ENCODE measurements around the gene VSIG10L.

The VSIG10L gene

GRCh38 chr19:51365211-51365964 is 23.4 kb upstream of the VSIG10L start:
- DNase-seq (ENCODE audit: low spot score) = peak; percentile 48

- DNase-seq (ENCODE audit: low spot score) = no peak
These were observed 22.5 kb upstream of the VSIG10L start for GRCh38 chr19:51364200-51365106.

GRCh38 chr19:51361239-51361638 is 19.3 kb upstream of the VSIG10L start:
- no peak for DNase-seq (ENCODE audit: low spot score)

GRCh38 chr19:51359294-51359693 is 17.4 kb upstream of the VSIG10L start:
- DNase-seq (ENCODE audit: low spot score) = peak; percentile 81

GRCh38 chr19:51357952-51358351 is 16.0 kb upstream of the VSIG10L start:
- no peak for DNase-seq (ENCODE audit: low spot score)

GRCh38 chr19:51356159-51356801 is 14.3 kb upstream of the VSIG10L start:
- DNase-seq (ENCODE audit: low spot score) = no peak

GRCh38 chr19:51354742-51355148 is 12.8 kb upstream of the VSIG10L start:
- DNase-seq (ENCODE audit: low spot score) = no peak

GRCh38 chr19:51354103-51354741 is 12.3 kb upstream of the VSIG10L start:
- no peak for DNase-seq (ENCODE audit: low spot score)

GRCh38 chr19:51352783-51353360 is 10.9 kb upstream of the VSIG10L start:
- DNase-seq (ENCODE audit: low spot score) = no peak

GRCh38 chr19:51351266-51351990 is 9.5 kb upstream of the VSIG10L start:
- DNase-seq (ENCODE audit: low spot score) = no peak

GRCh38 chr19:51347209-51347928 is 5.4 kb upstream of the VSIG10L start:
- no peak for DNase-seq (ENCODE audit: low spot score)

GRCh38 chr19:51346742-51347141 is 4.8 kb upstream of the VSIG10L start:
- no peak for DNase-seq (ENCODE audit: low spot score)

GRCh38 chr19:51345076-51345620 is 3.2 kb upstream of the VSIG10L start:
- DNase-seq (ENCODE audit: low spot score) = no peak

- DNase-seq (ENCODE audit: low spot score) = no peak
These were observed 961 bp upstream of the VSIG10L start for GRCh38 chr19:51342631-51343569.

- DNase-seq (ENCODE audit: low spot score) = no peak
These were observed 873 bp downstream of the VSIG10L start for GRCh38 chr19:51341066-51341465.

- DNase-seq (ENCODE audit: low spot score) = peak; percentile 100
These were observed 2.0 kb downstream of the VSIG10L start for GRCh38 chr19:51339687-51340656.

GRCh38 chr19:51339313-51339686 is 2.6 kb downstream of the VSIG10L start:
- DNase-seq (ENCODE audit: low spot score) = no peak
